Vagina (tissue), 2 donors: ENCODE measurements around the gene DYDC2.

Source experiments
- CTCF ChIP-seq, 3 experiments: fragments of 450-650 bp in 2 of 3; fragments of 200-600 bp in 1 of 3; sonication (generic) in 1 of 3; IDR thresholded peaks; one replicate each; pipeline ENCODE4 v1.5.1; 2017 to 2019; ENCODE audit warnings: antibody characterized with exemption in 3 of 3, mild to moderate bottlenecking in 2 of 3, moderate library complexity in 2 of 3
- POLR2A ChIP-seq, 2 donors: fragments of 450-650 bp; IDR thresholded peaks; one replicate each; pipeline ENCODE4 v1.6.1; 2017; ENCODE audit warnings: antibody characterized with exemption in 2 of 2, mild to moderate bottlenecking in 2 of 2, moderate library complexity in 2 of 2
- POLR2AphosphoS5 ChIP-seq, 2 donors: sonication (generic); formaldehyde crosslinking; IDR thresholded peaks; one replicate each; pipeline ENCODE4 v1.9.0; 2017; ENCODE audit warnings: antibody characterized with exemption in 2 of 2, mild to moderate bottlenecking in 2 of 2, low read depth in 1 of 2; ENCODE audit not compliant: insufficient read depth in 1 of 2

- TF ChIP-seq CTCF (IDR thresholded peaks at IDR 0.05): no peak
- TF ChIP-seq POLR2A (IDR thresholded peaks at IDR 0.05): no peak
- TF ChIP-seq POLR2AphosphoS5 (IDR thresholded peaks at IDR 0.05; ENCODE audit: insufficient read depth in 1 of 2, low read depth in 1 of 2): no peak
Observed at GRCh38 chr10:80409121-80409520, 52.5 kb downstream of the DYDC2 start.
